ENCODE measurements around the gene ADARB2.

The ADARB2 gene

DNA sequence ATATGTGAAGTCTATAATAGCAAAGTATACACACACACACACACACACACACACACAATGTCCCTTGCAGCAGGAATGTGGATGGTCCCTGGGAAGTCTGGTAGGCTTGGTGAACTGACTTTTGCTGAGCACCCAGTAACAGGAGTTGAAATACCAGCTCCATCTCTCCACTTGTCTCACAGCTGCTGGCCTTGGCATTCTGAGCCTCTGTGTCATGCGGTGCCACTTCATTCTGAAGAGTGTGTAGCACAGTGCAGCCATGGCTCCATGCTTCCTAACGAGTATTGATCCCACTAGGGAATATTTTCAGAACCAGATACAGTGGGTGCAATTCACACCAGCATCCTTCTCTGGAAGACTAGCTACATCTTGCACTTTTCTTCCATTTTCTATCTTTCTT, 192.4 kb downstream of the ADARB2 start:
- H3K27ac ChIP-seq (replicated peaks), result no peak overlapping the region
- no peak for DNase-seq (ENCODE audit: low read depth in 1 of 2, low spot score in 1 of 2)
- no peak overlapping the region for H3K4me3 ChIP-seq (replicated peaks; ENCODE audit: insufficient read depth, low read length)
- no peaks in the 10 kb centered on the region for H3K27me3 ChIP-seq (ENCODE audit: insufficient read depth, poor library complexity, severe bottlenecking)
- no peak for TF ChIP-seq GABPA (IDR thresholded peaks at IDR 0.05; ENCODE audit: low read depth)
- no peak for TF ChIP-seq SPI1 (IDR thresholded peaks at IDR 0.05; ENCODE audit: borderline replicate concordance, low read depth)
- no peak for TF ChIP-seq POLR2AphosphoS5 (IDR thresholded peaks at IDR 0.05; ENCODE audit: low read depth)
- TF ChIP-seq CTCF (IDR thresholded peaks at IDR 0.05; ENCODE audit: insufficient read depth, low read length), result no peak

- Histone ChIP-seq H3K4me3 (replicated peaks; ENCODE audit: insufficient read depth, low read length) (no peak overlapping the region), H3K27me3 (ENCODE audit: insufficient read depth, poor library complexity, severe bottlenecking) (no peaks in the 10 kb centered on the region), H3K27ac (replicated peaks) (no peak overlapping the region)
- DNase-seq (ENCODE audit: low read depth in 1 of 2, low spot score in 1 of 2), result no peak
- TF ChIP-seq POLR2AphosphoS5 (IDR thresholded peaks at IDR 0.05; ENCODE audit: low read depth) (no peak), SPI1 (IDR thresholded peaks at IDR 0.05; ENCODE audit: borderline replicate concordance, low read depth) (no peak), CTCF (IDR thresholded peaks at IDR 0.05; ENCODE audit: insufficient read depth, low read length) (no peak), GABPA (IDR thresholded peaks at IDR 0.05; ENCODE audit: low read depth) (no peak), REST (IDR thresholded peaks at IDR 0.05; ENCODE audit: insufficient replicate concordance, low read depth) (no peak)
These were observed 193.1 kb downstream of the ADARB2 start for GRCh38 chr10:1544209-1544673.

- H3K27ac ChIP-seq (replicated peaks), result no peak overlapping the region
- H3K4me3 ChIP-seq (replicated peaks; ENCODE audit: insufficient read depth, low read length), result no peak overlapping the region
- DNase-seq (ENCODE audit: low read depth in 1 of 2, low spot score in 1 of 2), result no peak
- TF ChIP-seq GABPA (IDR thresholded peaks at IDR 0.05; ENCODE audit: low read depth), result no peak
- no peak for TF ChIP-seq POLR2AphosphoS5 (IDR thresholded peaks at IDR 0.05; ENCODE audit: low read depth)
- no peak for TF ChIP-seq SPI1 (IDR thresholded peaks at IDR 0.05; ENCODE audit: borderline replicate concordance, low read depth)
- no peak for TF ChIP-seq REST (IDR thresholded peaks at IDR 0.05; ENCODE audit: insufficient replicate concordance, low read depth)
- no peak for TF ChIP-seq CTCF (IDR thresholded peaks at IDR 0.05; ENCODE audit: insufficient read depth, low read length)
- H3K27me3 ChIP-seq (ENCODE audit: insufficient read depth, poor library complexity, severe bottlenecking), result no peaks in the 10 kb centered on the region
These were observed 193.7 kb downstream of the ADARB2 start for GRCh38 chr10:1543596-1543995.

DNA sequence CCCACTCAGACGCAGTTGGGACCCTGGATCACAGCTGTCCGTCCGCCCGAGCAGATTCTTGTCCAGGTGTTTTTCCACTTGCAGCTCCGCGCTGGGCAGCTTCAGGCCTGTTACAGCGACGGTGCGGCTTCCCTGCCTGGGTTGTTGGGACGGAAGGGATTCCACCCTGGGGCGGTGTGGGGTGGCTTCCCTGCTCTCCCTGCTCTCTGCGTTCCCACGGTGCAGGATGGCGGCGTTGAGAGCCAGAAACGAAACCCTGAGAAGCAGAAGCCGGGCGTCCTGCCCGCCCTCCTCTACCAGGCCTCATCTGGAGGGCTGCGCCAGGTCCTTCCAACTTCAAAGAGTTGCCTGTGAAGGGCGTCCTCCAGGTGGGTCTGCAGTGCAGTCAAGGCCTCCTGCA, 194.4 kb downstream of the ADARB2 start:
- H3K27me3 ChIP-seq (ENCODE audit: insufficient read depth, poor library complexity, severe bottlenecking), result no peaks in the 10 kb centered on the region
- H3K27ac ChIP-seq (replicated peaks), result no peak overlapping the region
- H3K4me3 ChIP-seq (replicated peaks; ENCODE audit: insufficient read depth, low read length), result no peak overlapping the region
- DNase-seq (ENCODE audit: low read depth in 1 of 2, low spot score in 1 of 2), result no peak
- no peak for TF ChIP-seq CTCF (IDR thresholded peaks at IDR 0.05; ENCODE audit: insufficient read depth, low read length)
- no peak for TF ChIP-seq POLR2AphosphoS5 (IDR thresholded peaks at IDR 0.05; ENCODE audit: low read depth)
- no peak for TF ChIP-seq GABPA (IDR thresholded peaks at IDR 0.05; ENCODE audit: low read depth)
- TF ChIP-seq REST (IDR thresholded peaks at IDR 0.05; ENCODE audit: insufficient replicate concordance, low read depth), result no peak
- no peak for TF ChIP-seq SPI1 (IDR thresholded peaks at IDR 0.05; ENCODE audit: borderline replicate concordance, low read depth)

Data from HL-60 (cell line).